Panc1 (cell line): Measurements from ENCODE around the gene EIF3F. TPM values are rescaled to one million over a fixed set of nuclear protein-coding genes. Genes with fewer than 3 reads are reported as not detected.
A peak's percentile ranks its signal among the peaks of the same experiment; 100 is the strongest.

Experiments
- ATAC-seq: fragments of 200-7000 bp; cut with Tn5 transposase; 2 replicates; pipeline ENCODE4 v1.9.1; 2020; ENCODE audit warnings: mild to moderate bottlenecking, moderate library complexity
- BruUV-seq: library from RNA; stranded (reverse); fragments of 400-500 nt; replicated peaks from 2 replicates; lab custom pipeline; 2021; lab: Mats Ljungman, UMichigan
- CTCF ChIA-PET: fragments of 300-600 bp; sonication (Branson Sonifier 250); formaldehyde crosslinking; loops from one replicate; lab custom pipeline; 2022; ENCODE audit warnings: antibody characterized with exemption; lab: Charles Lee
- POLR2A ChIA-PET: fragments of 300-600 bp; sonication (Branson Sonifier 250); formaldehyde crosslinking; loops from one replicate; lab custom pipeline; 2022; ENCODE audit warnings: antibody characterized with exemption; lab: Charles Lee
- DNase-seq: peaks from one replicate; pipeline ENCODE4 v3.0.0-alpha.2; 2010; ENCODE audit warnings: low read depth, low spot score
- H3K27ac ChIP-seq: 2 replicates; pipeline ENCODE4 v1.5.1; 2011; ENCODE audit warnings: mild to moderate bottlenecking, low read length, inconsistent platforms
- H3K27me3 ChIP-seq: fragments of 200-500 bp; sonication (Bioruptor generic); 2 replicates; pipeline ENCODE4 v1.6.0; 2014; ENCODE audit warnings: low read length, inconsistent platforms; ENCODE audit not compliant: control insufficient read depth, insufficient read depth
- H3K36me3 ChIP-seq: fragments of 200-500 bp; sonication (Bioruptor generic); 2 replicates; pipeline ENCODE4 v1.5.1; 2014; ENCODE audit warnings: inconsistent platforms, mild to moderate bottlenecking, low read length, moderate library complexity; ENCODE audit not compliant: control insufficient read depth, insufficient read depth
- H3K4me1 ChIP-seq: 2 replicates; pipeline ENCODE4 v1.5.1; 2011; ENCODE audit warnings: inconsistent platforms, mild to moderate bottlenecking, low read length, moderate library complexity; ENCODE audit not compliant: control insufficient read depth, insufficient read depth
- H3K4me3 ChIP-seq, 2 experiments: 2 replicates each; pipeline ENCODE4 v1.5.1; 2011 to 2012; ENCODE audit warnings: low read depth in 2 of 2, low read length in 2 of 2, mild to moderate bottlenecking in 2 of 2, inconsistent platforms in 1 of 2, moderate library complexity in 1 of 2
- H3K9me3 ChIP-seq: fragments of 200-500 bp; sonication (Bioruptor generic); 2 replicates; pipeline ENCODE4 v1.5.1; 2014; ENCODE audit warnings: low read depth, mild to moderate bottlenecking, inconsistent platforms, low read length, moderate library complexity; ENCODE audit not compliant: control insufficient read depth, insufficient read depth
- POLR2AphosphoS5 ChIP-seq: IDR thresholded peaks from 2 replicates; pipeline ENCODE4 v1.6.1; 2012; ENCODE audit warnings: mild to moderate bottlenecking, low read depth, low read length, moderate library complexity
- SIN3A ChIP-seq: IDR thresholded peaks from 2 replicates; pipeline ENCODE4 v1.6.1; 2012; ENCODE audit warnings: low read depth, mild to moderate bottlenecking, low read length, moderate library complexity, borderline replicate concordance; ENCODE audit not compliant: insufficient read depth
- TCF7L2 ChIP-seq: IDR thresholded peaks from 2 replicates; pipeline ENCODE4 v1.6.1; 2011; ENCODE audit warnings: mild to moderate bottlenecking, low read depth, low read length, inconsistent platforms
- in situ Hi-C: cut with HindIII; loops from 2 replicates; pipeline ENCODE4 v1.10.0; 2016; ENCODE audit warnings: low sequenced_read_pairs, low pct_unique_long_range_greater_than_20kb
- intact Hi-C: fragments of 100-400 bp; cut with micrococcal nuclease; formaldehyde crosslinking; loops from one replicate; pipeline ENCODE4 v1.10.0; 2022; ENCODE audit not compliant: unreplicated experiment
- total RNA-seq: library from RNA; stranded (reverse); gene quantifications from one replicate; pipeline ENCODE4 v1.2.1, GENCODE V29; 2021; ENCODE audit not compliant: unreplicated experiment
- TF ChIP-seq, protein P1 (sequence below): fragments of 450-650 bp; IDR thresholded peaks from 2 replicates; pipeline ENCODE4 v1.5.1; 2017; ENCODE audit warnings: mild to moderate bottlenecking
- TF ChIP-seq, protein P2 (sequence below), 2 experiments: IDR thresholded peaks; 2 replicates each; pipeline ENCODE4 v1.6.1; 2011 to 2012; ENCODE audit warnings: low read depth in 2 of 2, control low read depth in 1 of 2, low read length in 1 of 2, mild to moderate bottlenecking in 1 of 2, moderate library complexity in 1 of 2; ENCODE audit not compliant: insufficient read depth in 1 of 2

The EIF3F gene
- total RNA-seq, 1 experiment from 2014 or later, result 387 TPM

DNA sequence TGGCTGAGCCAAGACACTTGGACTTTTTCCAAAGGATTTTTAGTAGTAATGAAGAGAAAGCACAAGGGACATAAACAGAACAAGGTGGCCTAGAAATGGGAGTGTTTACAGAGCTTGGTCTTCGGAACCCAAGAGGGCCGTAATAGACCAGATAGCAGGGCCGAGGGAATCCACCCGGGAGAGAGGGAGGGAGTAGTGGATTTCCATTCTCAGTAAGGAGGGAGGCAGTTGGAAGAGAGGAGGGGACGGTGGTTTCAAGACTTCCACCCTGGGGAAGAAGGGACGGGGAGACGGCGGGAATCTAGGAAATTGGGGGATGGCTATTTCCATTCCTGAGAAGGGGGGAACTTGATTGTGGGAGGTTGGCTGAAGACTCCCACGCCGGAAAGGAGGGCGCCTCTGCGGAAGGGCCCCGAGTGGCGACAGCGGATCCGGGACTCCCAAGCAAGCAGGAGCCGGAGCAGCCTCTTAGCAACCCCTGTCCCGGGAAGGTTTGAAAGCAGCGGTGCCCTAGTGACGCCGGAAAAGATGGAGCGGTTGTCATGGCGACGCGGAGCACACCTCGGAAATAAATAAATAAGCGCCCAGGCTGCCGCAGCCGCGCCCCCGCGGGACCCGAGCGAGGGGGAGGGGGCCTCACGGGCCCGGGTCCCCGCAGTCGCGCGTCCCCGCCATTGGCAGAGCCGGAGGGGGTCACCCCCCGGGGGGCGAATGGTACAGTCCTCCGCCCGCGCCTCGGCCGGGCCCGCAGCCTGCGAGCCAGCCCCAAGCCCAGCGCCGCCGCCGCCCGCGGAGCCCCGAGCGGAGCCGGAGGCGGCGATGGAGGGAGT is 31.6 kb downstream of the EIF3F start:
- TF ChIP-seq, protein P1, sequence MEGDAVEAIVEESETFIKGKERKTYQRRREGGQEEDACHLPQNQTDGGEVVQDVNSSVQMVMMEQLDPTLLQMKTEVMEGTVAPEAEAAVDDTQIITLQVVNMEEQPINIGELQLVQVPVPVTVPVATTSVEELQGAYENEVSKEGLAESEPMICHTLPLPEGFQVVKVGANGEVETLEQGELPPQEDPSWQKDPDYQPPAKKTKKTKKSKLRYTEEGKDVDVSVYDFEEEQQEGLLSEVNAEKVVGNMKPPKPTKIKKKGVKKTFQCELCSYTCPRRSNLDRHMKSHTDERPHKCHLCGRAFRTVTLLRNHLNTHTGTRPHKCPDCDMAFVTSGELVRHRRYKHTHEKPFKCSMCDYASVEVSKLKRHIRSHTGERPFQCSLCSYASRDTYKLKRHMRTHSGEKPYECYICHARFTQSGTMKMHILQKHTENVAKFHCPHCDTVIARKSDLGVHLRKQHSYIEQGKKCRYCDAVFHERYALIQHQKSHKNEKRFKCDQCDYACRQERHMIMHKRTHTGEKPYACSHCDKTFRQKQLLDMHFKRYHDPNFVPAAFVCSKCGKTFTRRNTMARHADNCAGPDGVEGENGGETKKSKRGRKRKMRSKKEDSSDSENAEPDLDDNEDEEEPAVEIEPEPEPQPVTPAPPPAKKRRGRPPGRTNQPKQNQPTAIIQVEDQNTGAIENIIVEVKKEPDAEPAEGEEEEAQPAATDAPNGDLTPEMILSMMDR, result no peak
- no peak for TF ChIP-seq SIN3A
- TF ChIP-seq, protein P2, sequence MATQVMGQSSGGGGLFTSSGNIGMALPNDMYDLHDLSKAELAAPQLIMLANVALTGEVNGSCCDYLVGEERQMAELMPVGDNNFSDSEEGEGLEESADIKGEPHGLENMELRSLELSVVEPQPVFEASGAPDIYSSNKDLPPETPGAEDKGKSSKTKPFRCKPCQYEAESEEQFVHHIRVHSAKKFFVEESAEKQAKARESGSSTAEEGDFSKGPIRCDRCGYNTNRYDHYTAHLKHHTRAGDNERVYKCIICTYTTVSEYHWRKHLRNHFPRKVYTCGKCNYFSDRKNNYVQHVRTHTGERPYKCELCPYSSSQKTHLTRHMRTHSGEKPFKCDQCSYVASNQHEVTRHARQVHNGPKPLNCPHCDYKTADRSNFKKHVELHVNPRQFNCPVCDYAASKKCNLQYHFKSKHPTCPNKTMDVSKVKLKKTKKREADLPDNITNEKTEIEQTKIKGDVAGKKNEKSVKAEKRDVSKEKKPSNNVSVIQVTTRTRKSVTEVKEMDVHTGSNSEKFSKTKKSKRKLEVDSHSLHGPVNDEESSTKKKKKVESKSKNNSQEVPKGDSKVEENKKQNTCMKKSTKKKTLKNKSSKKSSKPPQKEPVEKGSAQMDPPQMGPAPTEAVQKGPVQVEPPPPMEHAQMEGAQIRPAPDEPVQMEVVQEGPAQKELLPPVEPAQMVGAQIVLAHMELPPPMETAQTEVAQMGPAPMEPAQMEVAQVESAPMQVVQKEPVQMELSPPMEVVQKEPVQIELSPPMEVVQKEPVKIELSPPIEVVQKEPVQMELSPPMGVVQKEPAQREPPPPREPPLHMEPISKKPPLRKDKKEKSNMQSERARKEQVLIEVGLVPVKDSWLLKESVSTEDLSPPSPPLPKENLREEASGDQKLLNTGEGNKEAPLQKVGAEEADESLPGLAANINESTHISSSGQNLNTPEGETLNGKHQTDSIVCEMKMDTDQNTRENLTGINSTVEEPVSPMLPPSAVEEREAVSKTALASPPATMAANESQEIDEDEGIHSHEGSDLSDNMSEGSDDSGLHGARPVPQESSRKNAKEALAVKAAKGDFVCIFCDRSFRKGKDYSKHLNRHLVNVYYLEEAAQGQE (IDR thresholded peaks at IDR 0.05; ENCODE audit: insufficient read depth in 1 of 2, low read depth in 2 of 2, low read length in 1 of 2), result no peak
- no peak for TF ChIP-seq TCF7L2
- TF ChIP-seq POLR2AphosphoS5, result no peak
- no peak overlapping the region for H3K27ac ChIP-seq
- ChIA-PET POLR2A (interaction anchor here (1.0 kb wide), 1 partner anchor 32 kb away, joined by 3 read pairs; the partner anchor contains the start of gene EIF3F), CTCF (interaction anchor here (0.6 to 1.8 kb wide), 5 partner anchors 11 to 131 kb away, joined by 3 to 5 read pairs (median 4); no protein-coding TSS in a partner anchor)
- no TSS peak for BruUV-seq
- no peaks in the 10 kb centered on the region for H3K9me3 ChIP-seq
- ATAC-seq (peak; percentile 82), DNase-seq (no peak)
- H3K4me3 ChIP-seq, result peak overlapping the region; percentile 43 to 61
- peaks cover 42% of the 10 kb centered on the region for H3K27me3 ChIP-seq
- no peaks in the 10 kb centered on the region for H3K36me3 ChIP-seq
- intact Hi-C loops (no loop called here), in situ Hi-C loops (no loop called here)
- H3K4me1 ChIP-seq, result no peaks in the 10 kb centered on the region; the same call in 1 of the 2 replicates

DNA sequence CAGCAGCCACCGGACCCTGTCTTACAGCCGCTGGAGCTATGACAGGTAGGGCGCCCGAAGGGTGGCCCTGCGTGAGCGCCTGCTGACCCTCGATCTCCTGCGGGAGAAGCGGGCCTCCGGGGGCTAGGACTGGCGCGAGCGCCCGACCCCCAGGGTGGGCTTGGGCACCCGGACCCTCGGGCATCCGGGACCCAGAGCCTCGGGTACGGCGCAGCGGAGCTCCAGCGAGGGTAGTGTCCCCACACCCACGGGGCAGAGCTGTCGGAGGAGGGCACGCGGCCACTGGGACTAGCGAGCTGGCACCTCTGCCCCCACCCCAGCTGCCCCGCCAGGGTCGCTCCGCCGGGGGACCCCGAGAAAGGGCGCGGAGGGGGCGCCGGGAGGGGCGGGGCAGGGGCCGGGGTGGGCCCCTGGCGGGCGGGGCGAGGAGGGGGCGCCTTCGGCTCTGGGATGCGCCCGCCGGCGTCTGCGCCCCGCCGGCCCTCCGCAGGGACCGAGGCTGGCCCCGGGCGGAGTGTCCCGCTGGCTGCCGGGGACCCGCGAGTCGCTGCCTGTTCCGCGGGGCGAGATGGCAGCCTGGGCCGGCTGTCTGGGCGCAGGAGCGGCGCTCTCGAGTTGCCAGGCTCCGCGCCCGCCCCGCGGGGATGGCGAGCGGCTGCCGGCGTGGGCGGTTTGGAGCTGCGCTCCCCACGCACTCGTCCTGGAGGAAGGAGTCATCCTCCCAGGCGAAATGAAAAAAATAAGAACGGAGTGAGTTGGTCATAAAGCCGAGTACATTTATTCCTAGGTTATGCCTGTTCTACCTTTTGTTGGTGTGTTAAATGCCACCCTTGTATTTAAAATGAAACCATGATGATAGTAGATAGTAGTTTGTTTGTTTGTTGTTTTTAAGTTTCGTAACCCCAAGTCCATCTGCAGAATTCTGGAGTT is 32.4 kb downstream of the EIF3F start:
- DNase-seq, result no peak
- POLR2A ChIA-PET, result no interaction called here
- CTCF ChIA-PET, result interaction anchor here (0.8 to 1.0 kb wide), 2 partner anchors 14 to 80 kb away, joined by 3 to 5 read pairs; no protein-coding TSS in a partner anchor
- TF ChIP-seq, protein P2 (IDR thresholded peaks at IDR 0.05; ENCODE audit: insufficient read depth in 1 of 2, low read depth in 2 of 2, low read length in 1 of 2), result no peak
- TF ChIP-seq, protein P1, result peak; percentile 29; the same call in 1 of the 2 replicates
- H3K27ac ChIP-seq, result no peak overlapping the region
- intact Hi-C loops, result no loop called here
- in situ Hi-C loops, result no loop called here
- no peaks in the 10 kb centered on the region for H3K9me3 ChIP-seq
- H3K36me3 ChIP-seq, result no peaks in the 10 kb centered on the region
- no TSS peak for BruUV-seq
- H3K4me1 ChIP-seq, result no peaks in the 10 kb centered on the region; the same call in 1 of the 2 replicates
- ATAC-seq, result peak; percentile 68
- peak overlapping the region; percentile 43 to 61 for H3K4me3 ChIP-seq
- peaks cover 42% of the 10 kb centered on the region for H3K27me3 ChIP-seq
